ENCODE data around the gene USP6NL.

Gene USP6NL

DNA sequence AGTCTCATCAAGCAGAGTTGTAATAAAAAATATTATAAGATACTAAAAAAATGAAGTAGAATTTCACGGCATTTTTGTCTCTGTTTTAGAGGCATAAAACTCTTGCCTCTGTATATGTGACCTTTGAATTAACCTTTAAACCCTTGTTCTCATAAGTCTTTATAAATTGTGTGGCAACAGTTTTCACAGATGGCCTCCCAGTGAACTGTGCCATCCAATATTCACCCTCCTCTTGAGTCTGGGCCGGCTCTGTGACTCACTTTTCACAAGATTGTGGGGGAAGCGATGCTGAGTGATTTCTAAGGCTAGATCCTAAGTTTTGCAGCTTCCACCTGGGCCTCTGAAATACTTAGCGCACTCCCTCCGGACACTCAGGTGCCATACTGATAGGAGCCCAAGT lies 4.6 kb upstream of the USP6NL start:
- DNase-seq (ENCODE audit: low read depth) = no peak

DNA sequence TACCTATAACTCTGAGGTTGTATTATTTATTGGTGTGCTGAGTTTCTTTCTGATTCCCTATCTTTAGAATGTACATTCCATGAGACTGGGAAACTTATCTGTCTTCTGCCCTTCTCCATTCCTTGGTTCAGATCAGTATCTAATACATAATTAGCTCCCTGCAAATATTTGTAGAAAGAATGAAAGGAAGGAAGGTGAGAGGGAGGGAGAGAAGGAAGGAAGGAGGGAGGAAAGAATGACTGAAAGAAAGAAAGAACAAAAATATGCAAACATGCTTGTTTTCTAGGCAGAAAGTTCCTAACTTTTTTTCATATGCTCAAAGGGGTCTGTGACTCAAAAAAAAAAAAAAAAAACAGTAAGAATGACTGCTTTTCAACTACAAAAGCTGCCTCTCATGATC lies 3.9 kb upstream of the USP6NL start:
- no peak for DNase-seq (ENCODE audit: low read depth)

DNA sequence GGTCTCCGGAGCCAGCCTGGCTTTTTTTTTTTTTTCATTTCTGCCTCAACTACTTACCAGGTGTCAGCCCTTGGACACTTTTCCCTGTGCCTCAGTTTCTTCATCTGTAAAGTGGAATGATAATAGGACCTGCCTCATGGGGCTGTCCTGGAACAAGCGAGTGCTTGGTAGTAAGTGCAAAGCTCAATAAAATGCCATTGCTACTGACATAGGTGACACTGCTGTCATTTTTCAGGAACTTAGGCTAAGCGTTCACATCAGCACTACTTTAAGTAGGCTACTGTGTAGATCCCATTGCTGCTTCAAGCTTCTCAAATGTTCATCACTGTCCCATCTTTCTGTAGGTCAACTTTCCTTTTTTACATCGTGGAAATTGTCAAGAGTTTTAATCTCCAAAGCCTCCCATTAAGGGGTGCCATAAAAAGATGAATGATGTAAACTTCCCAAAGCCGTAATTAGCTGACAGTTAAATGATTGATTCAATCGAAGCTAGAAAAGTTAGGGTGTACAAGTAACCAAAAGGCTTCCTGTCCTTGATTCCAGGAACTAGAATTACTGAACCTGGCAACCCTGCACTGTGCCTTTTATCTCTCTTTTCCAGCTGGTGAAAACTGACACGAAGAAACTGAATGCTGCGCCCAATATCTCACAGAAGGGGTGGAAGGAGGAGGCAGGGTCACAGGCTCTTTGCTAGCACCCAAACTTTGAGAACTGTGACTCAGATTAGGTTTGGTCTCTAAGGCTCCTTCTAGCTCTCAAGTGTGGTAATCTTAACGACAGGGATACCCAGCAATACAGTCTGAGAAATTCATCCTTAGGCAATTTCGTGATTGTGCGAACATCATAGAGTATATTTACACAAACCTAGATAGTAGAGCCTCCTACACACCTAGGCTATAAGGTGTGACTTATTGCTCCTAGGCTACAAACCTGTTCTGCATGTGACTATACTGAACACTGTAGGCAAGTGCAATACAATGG lies 861 bp upstream of the USP6NL start:
- DNase-seq (ENCODE audit: low read depth) = no peak

DNA sequence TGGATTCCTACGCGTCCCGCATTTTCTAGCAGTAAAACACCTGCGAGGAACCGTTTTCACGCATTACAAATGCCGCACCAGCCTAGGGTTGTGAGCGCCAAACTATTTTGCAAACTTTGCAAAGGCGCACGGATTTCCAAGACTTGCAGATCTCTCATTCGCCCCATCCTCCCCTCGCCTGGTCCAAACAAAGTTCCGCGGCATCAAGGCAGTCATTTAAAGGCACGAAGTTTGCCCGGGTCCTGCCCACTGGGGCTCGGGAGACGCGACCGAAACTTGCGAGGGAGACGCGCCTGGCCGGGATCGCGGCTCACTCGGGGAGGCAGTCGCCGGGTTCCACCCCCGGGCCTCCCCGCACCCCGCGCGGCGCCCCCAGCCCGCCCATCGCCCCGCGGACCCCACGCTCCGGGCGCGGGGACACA lies 613 bp downstream of the USP6NL start:
- no peak for DNase-seq (ENCODE audit: low read depth)

DNA sequence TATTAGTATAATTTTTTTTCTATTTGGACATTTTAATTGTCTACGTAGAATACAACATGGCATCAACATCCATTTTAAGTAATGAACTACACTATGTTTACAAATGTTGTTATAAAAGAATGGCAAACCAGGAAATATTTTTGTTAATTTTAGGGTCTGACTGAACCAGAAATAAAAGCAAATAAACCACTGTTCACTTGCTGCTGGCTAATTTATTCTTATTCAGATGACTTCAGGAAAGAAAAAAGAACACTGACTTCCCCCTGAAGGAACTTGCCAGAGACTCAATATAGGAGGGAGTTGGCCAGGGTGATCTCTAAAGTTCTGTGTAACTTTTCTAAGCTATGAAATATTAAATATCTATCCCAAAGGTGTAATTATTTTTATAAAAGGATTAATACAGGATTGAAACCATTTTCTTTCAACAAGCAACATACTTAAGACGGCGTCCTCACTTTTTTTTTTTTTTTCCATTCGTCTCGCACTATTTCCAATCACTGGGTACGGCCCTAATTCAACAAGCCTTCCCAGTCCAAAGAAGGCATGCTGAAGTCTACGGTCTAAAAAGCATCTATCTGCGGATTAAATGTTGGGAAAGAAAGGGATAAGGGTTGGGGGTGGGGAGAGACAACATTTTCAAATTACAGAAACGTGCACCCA lies 1.2 kb downstream of the USP6NL start:
- DNase-seq (ENCODE audit: low read depth) = no peak

DNA sequence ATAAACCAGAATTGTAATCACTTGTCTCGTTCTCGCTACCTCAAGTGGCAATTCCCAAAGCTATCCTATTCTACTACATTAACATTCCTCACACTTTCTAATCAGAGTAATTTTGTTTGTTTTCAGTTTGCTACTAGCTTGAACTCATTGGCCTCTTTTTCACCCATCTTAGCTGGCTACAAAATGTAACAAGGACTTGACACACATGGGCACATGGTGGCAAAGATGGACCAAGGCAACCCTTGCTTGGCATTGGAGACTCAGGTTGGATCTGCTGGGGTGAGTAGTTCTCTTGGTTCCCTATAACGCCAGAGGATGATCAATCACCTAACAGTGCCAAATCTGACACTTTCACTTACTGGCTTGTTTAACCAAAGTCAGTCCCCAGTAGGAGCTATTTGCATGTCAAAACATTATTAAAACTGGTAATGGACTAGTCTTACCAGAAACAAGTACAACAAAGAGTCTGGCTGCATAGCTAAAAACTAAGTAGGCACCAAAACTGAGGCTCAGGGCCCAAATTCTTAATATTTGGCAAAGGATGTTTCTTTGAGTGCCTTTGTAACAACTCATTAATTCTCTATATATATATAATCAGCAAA lies 1.9 kb downstream of the USP6NL start:
- DNase-seq (ENCODE audit: low read depth) = no peak

DNA sequence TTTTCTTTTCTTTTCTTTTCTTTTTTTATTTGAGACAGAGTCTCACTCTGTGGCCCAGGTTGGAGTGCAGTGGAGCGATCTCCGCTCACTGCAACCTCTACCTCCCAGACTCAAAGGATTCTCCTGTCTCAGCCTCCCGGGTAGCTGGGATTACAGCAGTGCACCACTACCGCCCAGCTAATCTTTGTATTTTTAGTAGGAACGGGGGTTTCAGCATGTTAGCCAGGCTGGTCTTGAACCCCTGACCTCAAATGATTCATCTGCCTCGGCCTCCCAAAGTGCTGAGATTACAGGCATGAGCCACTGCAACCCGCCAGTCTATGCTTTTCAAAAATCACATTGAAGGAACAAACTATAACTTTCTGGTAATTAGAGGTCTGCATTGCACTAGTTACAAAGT lies 2.4 kb downstream of the USP6NL start:
- no peak for DNase-seq (ENCODE audit: low read depth)

DNA sequence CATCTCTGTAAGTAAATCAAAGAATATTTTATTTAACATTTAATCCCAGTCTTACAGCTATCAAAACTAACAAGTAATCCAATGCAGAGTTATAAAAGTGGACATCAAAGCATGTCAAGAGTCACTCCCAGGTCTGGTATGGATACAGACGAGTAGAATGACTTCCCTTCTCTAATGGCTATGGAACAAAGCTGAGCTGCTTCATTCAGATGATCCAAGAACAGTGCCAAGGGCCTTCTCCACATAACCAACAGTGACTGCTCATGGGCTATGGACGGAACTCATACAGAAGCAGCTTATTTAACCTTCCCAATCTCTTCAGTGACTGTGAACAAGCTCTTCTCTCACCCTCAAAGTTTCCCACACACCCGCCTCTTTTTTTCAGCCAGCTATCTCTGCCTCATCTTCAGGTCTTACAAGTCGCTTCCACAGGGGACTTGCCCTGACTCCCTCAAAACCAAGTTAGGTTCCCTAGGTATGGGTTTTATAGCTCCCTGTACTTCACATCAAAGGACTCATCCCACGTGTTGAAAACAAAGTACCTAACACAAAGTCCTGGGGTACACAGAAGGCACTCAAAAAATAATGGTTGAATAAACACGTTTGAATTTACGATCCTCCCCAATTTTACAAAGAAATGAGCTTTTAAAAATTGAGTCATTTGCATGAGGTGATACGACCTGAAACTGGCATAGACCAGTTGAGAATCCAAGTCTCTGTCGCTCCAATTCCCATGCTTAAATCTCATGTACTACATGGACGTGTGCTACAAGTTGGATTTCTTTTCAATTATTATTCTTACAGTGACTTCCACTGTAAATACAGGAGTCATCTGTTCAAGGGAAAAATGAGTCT lies 3.1 kb downstream of the USP6NL start:
- DNase-seq (ENCODE audit: low read depth) = no peak

DNA sequence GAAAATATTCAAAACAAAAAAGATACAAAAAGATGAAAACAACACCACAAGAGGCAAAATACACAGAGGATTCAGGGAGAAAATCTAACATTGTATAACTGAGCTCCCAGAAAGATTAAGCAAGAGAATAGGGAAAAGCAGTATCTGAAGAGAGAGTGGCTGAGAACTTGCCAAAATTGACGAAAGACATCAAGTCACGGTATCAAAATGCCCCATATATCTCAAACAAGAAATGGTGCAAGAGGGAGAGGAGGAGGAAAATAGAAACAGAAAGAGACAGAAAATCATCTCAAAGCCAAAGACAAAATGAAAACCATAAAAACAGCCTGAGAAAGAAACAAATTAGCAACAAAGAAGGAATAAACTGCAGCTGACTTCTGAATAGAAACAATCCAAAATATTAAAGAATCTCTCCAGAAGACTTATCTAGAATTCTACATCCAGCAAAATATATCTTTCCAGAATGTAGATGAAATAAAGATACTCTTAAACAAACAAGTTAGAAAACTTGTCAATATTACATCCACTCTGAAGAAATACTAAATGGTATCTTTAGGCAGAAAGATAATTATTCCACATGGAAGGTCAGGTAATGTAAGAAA lies 5.5 kb downstream of the USP6NL start:
- no peak for DNase-seq (ENCODE audit: low read depth)

DNA sequence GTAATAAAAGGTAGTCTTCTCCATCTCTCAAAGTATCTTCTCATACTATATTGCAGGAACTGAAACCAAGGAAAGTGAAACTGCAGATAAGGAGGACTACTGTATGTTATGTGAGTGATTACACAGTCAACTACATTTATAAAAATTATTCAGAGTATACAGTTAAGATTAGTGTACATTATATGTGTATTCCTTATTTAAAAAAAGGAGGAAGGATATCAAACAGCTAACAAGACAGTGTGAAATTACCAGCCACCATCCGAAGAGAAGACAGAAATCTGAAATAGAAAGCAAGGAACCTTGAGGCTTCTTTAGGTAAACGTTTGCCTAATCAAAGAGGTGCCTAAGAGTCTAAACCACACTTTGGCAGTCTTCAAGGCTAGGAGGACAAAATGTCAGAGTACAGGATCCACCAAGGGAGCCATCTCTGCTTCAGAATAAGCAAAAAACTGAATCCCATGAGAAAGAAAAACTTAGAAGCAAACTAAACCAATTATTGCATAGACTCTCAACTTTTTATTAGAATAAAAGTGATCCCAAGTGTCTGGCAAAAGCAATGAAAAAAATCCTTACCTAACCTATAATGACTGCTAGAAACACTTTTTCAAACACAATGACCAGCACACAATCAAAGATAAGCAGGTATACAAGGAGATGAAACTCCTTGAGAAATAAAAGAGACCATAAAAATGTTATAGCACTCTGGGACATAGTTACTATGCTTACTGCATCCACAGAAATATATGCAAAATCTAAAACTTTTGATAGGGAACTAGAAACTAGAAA lies 6.4 kb downstream of the USP6NL start:
- no peak for DNase-seq (ENCODE audit: low read depth)

DNA sequence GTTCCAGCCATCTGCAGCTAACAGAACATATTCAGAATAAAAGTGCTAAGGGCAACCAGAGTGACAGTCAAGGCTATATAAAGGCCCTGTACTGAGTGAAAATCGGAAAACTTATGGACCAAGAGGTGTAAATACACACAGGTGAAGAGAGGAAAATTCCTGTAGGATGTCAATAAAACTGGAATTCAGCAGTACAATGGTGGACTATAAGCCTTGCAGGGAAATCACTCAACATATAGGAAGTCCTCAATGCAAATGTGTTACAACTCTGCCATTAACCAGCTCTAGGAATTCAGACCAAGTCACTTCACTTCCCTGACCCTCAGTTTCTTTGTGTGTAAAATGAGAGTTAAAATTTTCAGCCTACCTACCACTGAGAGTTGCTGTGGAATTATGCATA lies 7.7 kb downstream of the USP6NL start:
- DNase-seq (ENCODE audit: low read depth) = no peak

DNA sequence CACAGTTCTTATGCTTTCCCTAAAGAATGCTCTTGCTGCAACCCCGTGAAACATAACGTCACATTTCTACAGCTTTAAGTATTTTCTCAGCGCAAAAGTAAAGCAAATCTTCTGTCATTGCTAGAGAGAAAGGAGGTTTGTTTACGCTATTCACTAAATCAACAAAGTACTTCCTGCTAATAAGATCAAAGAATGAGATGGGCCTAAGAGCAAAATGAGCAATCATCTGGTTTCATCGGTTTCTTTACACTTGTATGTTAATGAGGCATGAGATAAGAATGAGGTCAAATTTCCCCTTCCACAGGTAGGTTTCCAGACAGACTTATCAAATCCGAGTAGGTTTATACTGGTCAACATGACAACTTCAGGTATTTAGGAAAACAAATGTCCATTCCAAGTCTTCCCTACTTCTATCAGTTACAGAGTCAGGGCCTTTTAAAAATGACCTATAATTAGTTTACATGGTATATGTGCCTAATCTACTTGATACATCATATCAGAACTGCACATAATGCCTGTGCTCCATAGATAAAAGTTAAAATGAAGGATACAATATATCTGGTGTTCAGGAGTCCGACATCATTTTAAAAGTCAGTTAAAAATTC lies 8.4 kb downstream of the USP6NL start:
- no peak for DNase-seq (ENCODE audit: low read depth)

DNA sequence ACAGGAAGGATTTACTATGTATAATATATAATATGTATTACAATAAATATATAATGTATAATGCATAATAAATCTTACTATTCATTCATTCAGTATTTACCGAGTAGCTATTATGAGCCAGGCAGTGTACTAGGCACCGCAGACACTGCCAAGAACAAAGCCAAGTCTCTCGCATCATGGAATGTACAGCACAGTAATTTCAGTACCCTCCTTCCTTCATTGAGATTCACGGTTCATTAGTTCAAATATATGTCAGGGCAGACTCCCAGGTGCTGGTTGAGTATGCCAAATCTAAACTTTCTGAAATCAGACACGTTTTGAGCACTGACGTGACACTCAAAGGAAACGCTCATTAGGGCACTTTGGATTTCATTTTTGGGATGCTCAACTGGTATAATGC lies 9.1 kb downstream of the USP6NL start:
- DNase-seq (ENCODE audit: low read depth) = no peak

DNA sequence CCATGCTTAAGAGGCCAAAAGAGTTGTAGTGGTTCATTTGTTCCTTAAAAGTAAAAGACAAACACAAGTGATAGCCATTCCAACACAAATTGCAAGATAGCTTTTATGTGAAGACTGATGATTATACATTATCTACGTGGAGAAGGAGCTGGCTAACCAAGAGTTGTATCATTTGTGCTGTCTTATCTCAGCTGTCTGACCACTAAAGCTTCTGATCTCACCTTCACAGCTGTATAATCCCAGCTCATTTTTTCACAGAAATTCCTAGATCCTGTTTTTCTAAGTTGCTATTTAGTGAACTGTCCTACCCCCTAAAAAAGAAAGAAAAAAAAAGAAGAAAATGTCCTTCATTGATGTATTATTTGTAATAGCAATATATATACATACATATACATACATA lies 9.8 kb downstream of the USP6NL start:
- no peak for DNase-seq (ENCODE audit: low read depth)

DNA sequence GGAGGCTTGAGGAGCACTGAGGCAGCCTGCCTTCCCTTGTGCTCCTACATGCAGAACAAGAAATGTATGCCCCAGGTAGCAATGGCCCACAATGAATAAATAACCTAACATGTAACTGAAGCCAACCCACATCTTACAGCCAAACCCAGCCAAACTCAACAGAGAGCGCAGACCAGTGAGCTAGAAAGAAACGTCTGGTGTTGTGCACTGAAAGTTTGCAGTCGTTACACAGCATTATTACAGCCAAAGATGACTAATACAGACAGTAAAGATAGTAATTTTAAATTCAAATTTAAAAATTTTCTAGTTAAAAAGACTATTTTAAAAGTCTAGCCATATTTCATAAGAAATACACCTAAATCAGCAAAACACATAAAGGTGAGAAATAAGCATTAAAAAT lies 11.2 kb downstream of the USP6NL start:
- no peak for DNase-seq (ENCODE audit: low read depth)

DNA sequence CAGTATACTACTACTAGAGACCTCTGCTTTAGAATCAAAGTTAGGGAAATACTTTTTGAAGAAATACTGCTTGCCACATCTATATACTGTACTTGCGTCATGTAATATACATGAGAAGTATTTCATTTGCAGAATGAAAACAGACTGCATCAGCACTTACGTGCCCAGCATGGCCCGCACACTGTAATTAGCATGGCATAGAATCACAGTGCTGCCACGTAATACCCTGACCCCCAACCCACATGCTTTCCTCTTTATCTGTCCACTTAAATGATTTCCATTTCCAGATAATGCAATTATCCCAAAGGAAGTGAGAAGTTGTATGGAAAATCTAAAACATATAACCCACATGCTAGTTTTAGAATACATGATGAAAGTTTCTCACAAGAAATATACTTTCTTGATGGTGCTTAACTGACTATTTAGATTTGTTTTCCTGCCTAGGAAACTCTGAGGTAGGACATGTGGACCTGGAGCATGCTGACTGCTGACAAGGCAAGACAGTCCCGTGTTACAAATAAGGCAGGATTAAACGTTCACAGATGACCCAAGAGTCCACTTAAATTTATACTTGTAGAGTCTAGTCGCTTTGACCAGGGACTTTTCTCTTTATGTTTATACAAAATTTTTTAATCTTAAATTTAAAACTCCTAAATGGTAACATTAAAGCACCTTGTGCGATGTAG lies 12.6 kb downstream of the USP6NL start:
- DNase-seq (ENCODE audit: low read depth) = no peak

DNA sequence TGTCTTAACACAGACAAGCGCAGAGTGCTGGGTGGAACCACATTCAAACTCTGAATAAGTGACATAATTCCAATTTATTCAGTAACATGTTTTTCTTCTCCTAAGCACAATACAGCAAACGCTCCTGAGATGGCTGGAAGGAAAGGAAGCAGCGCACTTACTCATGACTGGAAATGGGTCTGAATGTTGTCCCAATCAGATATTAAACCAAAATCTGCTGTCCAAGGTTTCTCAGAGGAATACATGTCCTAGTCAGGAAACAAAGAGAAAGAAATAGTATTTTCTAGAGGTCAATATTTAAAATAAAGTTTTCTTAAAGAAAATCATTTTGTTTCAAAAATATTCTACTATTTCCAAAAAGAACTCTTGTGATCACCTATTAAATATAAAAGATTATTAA lies 14.0 kb downstream of the USP6NL start:
- no peak for DNase-seq (ENCODE audit: low read depth)

DNA sequence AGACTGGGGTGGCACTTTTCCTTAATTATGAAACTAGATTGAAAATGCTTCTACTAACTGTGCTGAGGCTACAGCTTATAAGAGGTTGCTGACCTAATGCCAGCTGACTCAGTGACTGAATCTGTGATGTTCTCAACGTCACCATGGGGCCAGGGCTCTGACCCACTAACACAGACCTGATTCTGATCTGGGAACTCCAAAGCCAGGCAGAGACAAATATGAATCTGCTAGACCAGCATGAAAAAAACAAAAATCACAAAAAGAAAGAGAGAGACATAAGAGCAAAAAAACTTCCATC lies 16.1 kb downstream of the USP6NL start:
- DNase-seq (ENCODE audit: low read depth) = no peak

DNA sequence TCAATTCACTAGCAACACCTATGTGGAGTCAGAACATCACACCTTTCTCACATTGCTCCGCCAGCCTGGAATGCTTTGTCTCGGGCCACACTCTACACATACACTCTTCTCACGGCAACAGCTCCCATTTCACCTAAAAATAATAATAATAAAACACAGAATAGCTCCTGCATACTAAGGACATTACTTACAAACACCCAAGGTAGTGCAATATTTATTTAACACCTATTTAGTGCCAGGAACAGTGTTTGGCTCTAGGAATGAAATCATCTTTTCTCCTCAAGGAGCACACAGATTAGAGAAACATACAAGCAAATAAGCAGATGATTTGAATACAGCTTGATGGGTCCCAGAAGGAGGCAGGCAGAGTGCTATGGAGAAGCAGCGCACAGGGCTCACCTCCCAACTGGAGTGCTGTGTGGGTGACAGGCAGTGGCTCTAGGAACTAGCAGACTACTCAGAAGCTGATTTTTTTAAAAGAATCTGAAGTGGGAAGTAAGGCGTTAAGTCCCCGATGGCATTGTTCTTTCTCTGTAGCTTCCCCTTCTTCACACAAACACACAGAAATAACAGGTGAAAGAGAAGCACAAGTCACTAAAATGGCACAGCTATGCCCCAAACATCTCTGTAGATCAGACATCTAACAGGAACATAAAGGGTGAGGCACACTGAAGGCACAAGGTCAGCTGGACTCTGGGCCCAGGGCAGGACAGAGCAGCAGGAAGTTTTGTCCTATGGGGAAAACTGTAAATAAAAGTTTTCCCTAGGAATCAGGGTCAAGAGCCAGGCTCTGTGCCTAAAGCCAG lies 16.7 kb downstream of the USP6NL start:
- DNase-seq (ENCODE audit: low read depth) = no peak
